Measurements from ENCODE around the gene SMIM13. TPM values are rescaled to one million over a fixed set of nuclear protein-coding genes. Genes with fewer than 3 reads are reported as not detected.

Gene SMIM13
- total RNA-seq, 2 experiments from 2014 or later, result 3.0 to 4.6 TPM

DNA sequence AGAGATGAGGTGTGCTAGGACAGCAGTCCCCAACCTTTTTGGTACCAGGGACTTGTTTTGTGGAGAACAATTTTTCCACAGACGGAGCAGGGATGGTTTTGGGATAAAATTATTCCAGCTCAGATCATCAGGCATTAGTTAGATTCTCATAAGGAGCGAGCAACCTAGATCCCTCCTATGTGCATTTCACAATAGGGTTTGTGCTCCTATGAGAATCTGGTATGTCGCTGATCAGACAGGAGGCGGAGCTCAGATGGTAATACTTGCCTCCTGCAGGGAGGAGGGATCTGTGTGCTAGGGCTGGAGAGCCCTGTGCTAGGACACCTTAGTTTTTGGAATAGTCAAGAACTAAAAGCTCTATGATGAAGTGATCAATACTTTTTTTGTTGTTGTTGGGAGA, 2.5 kb downstream of the SMIM13 start:
- no peak overlapping the region for H3K4me3 ChIP-seq (ENCODE audit: low read length)
- Mint-ChIP-seq H3K4me3 (peak overlapping the region; percentile 48), H3K4me1 (ENCODE audit: low read depth) (peaks cover 31% of the 10 kb centered on the region), H3K9me3 (no peaks in the 10 kb centered on the region), H3K27me3 (no peaks in the 10 kb centered on the region), H3K27ac (peak overlapping the region; percentile 97), H3K36me3 (ENCODE audit: low read depth) (peaks cover 26% of the 10 kb centered on the region)
- peak in 3 of 14 experiments; percentile 13 to 43 (median 29) for DNase-seq
- H3K27ac ChIP-seq (ENCODE audit: low read depth in 1 of 2, low read length in 2 of 2), result no peak overlapping the region
- H3K27me3 ChIP-seq (ENCODE audit: control insufficient read depth in 1 of 2, insufficient read depth in 2 of 2, low read length in 2 of 2), result no peaks in the 10 kb centered on the region
- H3K36me3 ChIP-seq (ENCODE audit: insufficient read depth, low read length), result peaks cover 3% of the 10 kb centered on the region
- peaks cover 20% of the 10 kb centered on the region for H3K4me1 ChIP-seq (ENCODE audit: insufficient read depth, low read length)
- ChIA-PET POLR2A (interaction anchor here (1.2 kb wide), 1 partner anchor 13 kb away, joined by 3 read pairs; no protein-coding TSS in a partner anchor), CTCF (no interaction called here)
- H3K9me3 ChIP-seq (ENCODE audit: control insufficient read depth in 1 of 2, insufficient read depth in 1 of 2, low read length in 2 of 2), result no peaks in the 10 kb centered on the region
- intact Hi-C loops (cut with DNase I, micrococcal nuclease), result loop anchor here (10.0 kb wide), 2 partner anchors 401 to 691 kb away; partner anchors contain the start of genes C6orf52 (in 1 of the 2) and PAK1IP1 (in 1 of the 2)
- no peak for ATAC-seq (ENCODE audit: poor library complexity)
- TF ChIP-seq CTCF (IDR thresholded peaks at IDR 0.05), result no peak

- Histone ChIP-seq H3K27ac (ENCODE audit: low read depth in 1 of 2, low read length in 2 of 2) (no peak overlapping the region), H3K4me3 (ENCODE audit: low read length) (no peak overlapping the region), H3K27me3 (ENCODE audit: control insufficient read depth in 1 of 2, insufficient read depth in 2 of 2, low read length in 2 of 2) (no peaks in the 10 kb centered on the region), H3K4me1 (ENCODE audit: insufficient read depth, low read length) (peaks cover 20% of the 10 kb centered on the region), H3K9me3 (ENCODE audit: control insufficient read depth in 1 of 2, insufficient read depth in 1 of 2, low read length in 2 of 2) (no peaks in the 10 kb centered on the region), H3K36me3 (ENCODE audit: insufficient read depth, low read length) (peaks cover 3% of the 10 kb centered on the region)
- ChIA-PET POLR2A (no interaction called here), CTCF (interaction anchor here (0.9 to 1.2 kb wide), 2 partner anchors 9 to 11 kb away, joined by 3 read pairs; no protein-coding TSS in a partner anchor)
- Mint-ChIP-seq H3K4me3 (no peak overlapping the region), H3K4me1 (ENCODE audit: low read depth) (peaks cover 38% of the 10 kb centered on the region), H3K27ac (no peak overlapping the region), H3K27me3 (no peaks in the 10 kb centered on the region), H3K9me3 (no peaks in the 10 kb centered on the region), H3K36me3 (ENCODE audit: low read depth) (peaks cover 26% of the 10 kb centered on the region)
- TF ChIP-seq CTCF (IDR thresholded peaks at IDR 0.05), result no peak
- DNase-seq (no peak), ATAC-seq (ENCODE audit: poor library complexity) (no peak)
- intact Hi-C loops (cut with DNase I, micrococcal nuclease), result loop anchor here (10.0 kb wide), 2 partner anchors 403 to 693 kb away; partner anchors contain the start of genes C6orf52 (in 1 of the 2) and PAK1IP1 (in 1 of the 2)
Observed at GRCh38 chr6:11097476-11097875, 3.8 kb downstream of the SMIM13 start.

DNA sequence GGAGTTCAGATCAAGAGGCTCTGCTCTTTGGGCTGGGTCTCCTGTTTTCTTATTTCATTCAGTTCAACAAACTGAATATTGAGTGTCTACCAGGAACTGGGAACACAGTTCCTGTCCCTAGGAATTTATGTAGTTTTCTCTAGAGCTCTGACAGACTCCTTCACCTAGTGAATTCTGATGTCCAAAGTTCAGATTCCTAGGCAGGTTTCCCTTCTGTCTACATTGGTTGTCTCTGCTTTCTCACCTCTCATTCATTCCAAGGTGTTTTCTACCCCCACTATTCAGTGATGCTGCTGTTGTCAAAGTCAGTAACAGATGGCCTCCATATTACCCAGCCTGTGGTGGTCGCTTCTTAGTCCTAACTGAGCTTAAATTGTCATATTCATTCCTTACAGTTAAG, 4.4 kb downstream of the SMIM13 start:
- Mint-ChIP-seq H3K4me3 (peak overlapping the region; percentile 45), H3K9me3 (no peaks in the 10 kb centered on the region), H3K27me3 (no peaks in the 10 kb centered on the region), H3K4me1 (ENCODE audit: low read depth) (peaks cover 39% of the 10 kb centered on the region), H3K36me3 (ENCODE audit: low read depth) (peaks cover 24% of the 10 kb centered on the region), H3K27ac (no peak overlapping the region)
- H3K27ac ChIP-seq (ENCODE audit: low read depth in 1 of 2, low read length in 2 of 2), result no peak overlapping the region
- ChIA-PET CTCF (interaction anchor here (0.9 to 1.4 kb wide), 3 partner anchors 9 to 46 kb away, joined by 3 read pairs; no protein-coding TSS in a partner anchor), POLR2A (no interaction called here)
- TF ChIP-seq CTCF (IDR thresholded peaks at IDR 0.05), result no peak
- ATAC-seq (ENCODE audit: poor library complexity) (no peak), DNase-seq (no peak)
- H3K4me1 ChIP-seq (ENCODE audit: insufficient read depth, low read length), result peaks cover 23% of the 10 kb centered on the region
- no peaks in the 10 kb centered on the region for H3K27me3 ChIP-seq (ENCODE audit: control insufficient read depth in 1 of 2, insufficient read depth in 2 of 2, low read length in 2 of 2)
- no peaks in the 10 kb centered on the region for H3K9me3 ChIP-seq (ENCODE audit: control insufficient read depth in 1 of 2, insufficient read depth in 1 of 2, low read length in 2 of 2)
- intact Hi-C loops (cut with DNase I, micrococcal nuclease), result loop anchor here (10.0 kb wide), 2 partner anchors 403 to 693 kb away; partner anchors contain the start of genes C6orf52 (in 1 of the 2) and PAK1IP1 (in 1 of the 2)
- H3K36me3 ChIP-seq (ENCODE audit: insufficient read depth, low read length), result peaks cover 3% of the 10 kb centered on the region
- no peak overlapping the region for H3K4me3 ChIP-seq (ENCODE audit: low read length)
